ENCODE data around the gene SLC4A4.

- no peak for TF ChIP-seq CTCF (IDR thresholded peaks at IDR 0.05; ENCODE audit: low read depth, low read length, poor library complexity, severe bottlenecking)
- no peak for TF ChIP-seq EZH2phosphoT487 (IDR thresholded peaks at IDR 0.05; ENCODE audit: borderline replicate concordance, low read length)
Measured at GRCh38 chr4:71593311-71593710, 254.5 kb downstream of the SLC4A4 start.
